ENCODE data around the gene FBXW9. TPM values are rescaled to one million over a fixed set of nuclear protein-coding genes. Genes with fewer than 3 reads are reported as not detected.
A peak's percentile ranks its signal among the peaks of the same experiment; 100 is the strongest.

FBXW9 gene
- total RNA-seq, 4 donors from 2014 or later: 5.9 to 13.7 (median 11.3) TPM

DNA sequence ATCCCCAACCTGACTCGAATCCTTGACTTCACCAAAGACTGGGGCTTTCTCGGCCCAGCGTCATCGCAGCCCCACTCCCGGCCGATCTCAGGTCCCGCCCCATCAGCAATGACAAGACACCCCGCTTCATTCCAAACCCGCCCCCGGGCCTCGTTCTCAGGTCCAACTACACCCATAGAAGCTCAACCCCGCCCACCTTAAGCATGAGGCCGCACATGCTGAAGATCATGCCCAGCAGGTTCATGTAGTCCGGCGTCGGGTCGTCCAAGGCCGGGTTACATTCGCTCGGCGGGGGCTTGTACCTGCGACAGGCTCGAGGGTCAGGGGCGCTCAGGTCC, 27.5 kb downstream of the FBXW9 start:
- intact Hi-C loops (cut with DNase I): no loop called here
- Histone ChIP-seq H3K4me1 (peaks cover 21 to 34% of the 10 kb centered on the region in 2 donors), H3K36me3 (peaks cover 11 to 12% of the 10 kb centered on the region in 2 donors), H3K27ac (peak overlapping the region; percentile 89 to 98 (median 95)), H3K27me3 (no peaks in the 10 kb centered on the region), H3K4me3 (replicated peaks in 1 of 3) (peak overlapping the region; percentile 55 to 61 (median 61)), H3K9me3 (no peaks in the 10 kb centered on the region)
- WGBS, 2 donors: 0% methylated on average over 12 to 24 of the region's 24 CpGs
- DNase-seq: peak; percentile 56 to 68
- TF ChIP-seq POLR2A (IDR thresholded peaks at IDR 0.05): no peak
- TF ChIP-seq CTCF (IDR thresholded peaks at IDR 0.05): no peak

- WGBS, 2 donors: 62 to 70% methylated on average over 7 to 8 of the region's 8 CpGs
- no peak for DNase-seq
- peaks cover 21 to 34% of the 10 kb centered on the region in 2 donors for H3K4me1 ChIP-seq
- intact Hi-C loops (cut with DNase I): no loop called here
- peak overlapping the region; percentile 55 to 61 (median 61) for H3K4me3 ChIP-seq (replicated peaks in 1 of 3)
- H3K27me3 ChIP-seq: no peaks in the 10 kb centered on the region
- peak overlapping the region in 2 of 3 donors; percentile 95 to 98 for H3K27ac ChIP-seq
- peaks cover 10 to 13% of the 10 kb centered on the region in 2 donors for H3K36me3 ChIP-seq
- no peak for TF ChIP-seq POLR2A (IDR thresholded peaks at IDR 0.05)
- TF ChIP-seq CTCF (IDR thresholded peaks at IDR 0.05): no peak
- H3K9me3 ChIP-seq: no peaks in the 10 kb centered on the region
Observed at GRCh38 chr19:12668346-12668745, 28.1 kb downstream of the FBXW9 start.

- H3K4me3 ChIP-seq (replicated peaks in 1 of 3): peak overlapping the region in 1 of 3 donors; percentile 61
- no peaks in the 10 kb centered on the region for H3K27me3 ChIP-seq
- intact Hi-C loops (cut with DNase I): loop anchor here (2.0 kb wide), 1 partner anchor 103 kb away; no protein-coding TSS in a partner anchor
- no peaks in the 10 kb centered on the region for H3K9me3 ChIP-seq
- no peak for DNase-seq
- WGBS, 2 donors: 75% methylated on average over 4 of the region's 4 CpGs
- TF ChIP-seq POLR2A (IDR thresholded peaks at IDR 0.05) (no peak), CTCF (IDR thresholded peaks at IDR 0.05) (no peak)
- peaks cover 7 to 16% of the 10 kb centered on the region in 2 donors for H3K36me3 ChIP-seq
- H3K4me1 ChIP-seq: peaks cover 21 to 34% of the 10 kb centered on the region in 2 donors
- no peak overlapping the region for H3K27ac ChIP-seq
Observed at GRCh38 chr19:12667731-12668302, 28.6 kb downstream of the FBXW9 start.

DNA sequence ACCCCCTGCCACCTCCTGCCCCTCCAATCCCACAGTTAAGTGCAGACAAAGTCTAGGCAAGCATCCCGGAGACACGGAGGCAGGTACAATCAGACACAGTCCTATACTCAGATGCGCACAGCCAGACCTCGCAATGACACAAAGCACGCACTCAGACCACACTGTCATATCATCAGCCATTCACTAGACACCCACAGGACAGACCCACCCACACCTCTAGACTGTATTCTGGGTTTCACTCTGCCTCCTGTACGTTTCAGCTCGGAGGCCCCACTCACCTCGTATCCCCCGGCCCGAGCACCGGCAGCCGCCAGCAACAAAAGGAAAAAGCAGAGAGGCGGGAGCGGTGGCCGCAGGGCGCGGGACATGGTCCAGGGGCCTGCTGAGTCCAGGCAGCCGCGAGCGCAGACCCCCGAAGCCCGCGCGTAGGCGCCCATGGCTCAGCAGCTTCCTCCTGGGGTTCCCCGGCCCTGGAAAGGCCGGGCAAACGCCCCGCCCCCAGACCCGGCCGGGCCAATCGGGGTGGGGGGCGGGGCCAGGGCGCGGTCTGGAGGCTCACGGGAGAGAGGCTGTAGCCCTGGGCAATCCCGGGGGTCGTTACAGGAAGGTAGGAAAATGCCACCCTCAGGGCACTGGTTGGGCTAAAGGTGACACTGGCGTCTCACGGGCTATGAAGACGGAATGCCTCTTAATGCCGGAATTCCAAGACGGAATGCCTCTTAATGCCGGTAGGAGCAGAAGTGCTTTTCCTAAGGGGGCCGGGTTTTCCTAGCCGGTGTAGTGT, 30.0 kb downstream of the FBXW9 start, which contains the start of the genes MAN2B1 and WDR83:
Gene MAN2B1 (minus strand): TSS at position 478 of the 784 bp plus-strand sequence. CDS start 41 bp downstream, at position 437.
Gene WDR83 (plus strand): TSS at position 543 of the 784 bp plus-strand sequence. CDS start 2,984 bp downstream, outside the sequence.
- peaks cover 8 to 15% of the 10 kb centered on the region in 2 donors for H3K36me3 ChIP-seq
- peak; percentile 71 to 77 for DNase-seq
- intact Hi-C loops (cut with DNase I): loop anchor here (2.0 kb wide), 1 partner anchor 102 kb away; no protein-coding TSS in a partner anchor
- TF ChIP-seq POLR2A (IDR thresholded peaks at IDR 0.05): peak in 1 of 2 donors; percentile 42
- peak in 1 of 6 experiments; percentile 11 for TF ChIP-seq CTCF (IDR thresholded peaks at IDR 0.05)
- peak within 1 kb of the TSS in 2 of 3 donors; percentile 34 to 39 for H3K27ac ChIP-seq
- no peaks in the 10 kb centered on the region for H3K9me3 ChIP-seq
- H3K4me1 ChIP-seq: peaks cover 21 to 34% of the 10 kb centered on the region in 2 donors
- peak within 1 kb of the TSS; percentile 24 to 88 (median 57) for H3K4me3 ChIP-seq (replicated peaks in 1 of 3)
- 1% methylated on average over 16 to 27 of the region's 46 CpGs for WGBS, 2 donors
- H3K27me3 ChIP-seq: no peaks in the 10 kb centered on the region

All from thyroid gland (tissue), 4 donors.